HEK293 (cell line): Measurements from ENCODE around the gene KLHL21.

ENCODE experiments used
- CTCF ChIA-PET: fragments of 350-600 bp; formaldehyde crosslinking; extraction: SDS; loops from one replicate; lab custom pipeline; 2021; ENCODE audit warnings: antibody characterized with exemption; lab: Yijun Ruan, JAX
- POLR2A ChIA-PET: fragments of 300-600 bp; formaldehyde crosslinking; extraction: SDS; loops from one replicate; lab custom pipeline; 2020; ENCODE audit warnings: antibody characterized with exemption, inconsistent platforms; lab: Yijun Ruan, JAX
- H3K27ac ChIP-seq: fragments of 200-500 bp; sonication (Bioruptor generic); 2 replicates; pipeline ENCODE4 v1.5.1; 2014; ENCODE audit warnings: low read depth, low read length, control low read depth, inconsistent platforms; ENCODE audit errors: extremely low read depth
- H3K36me3 ChIP-seq, 2 experiments: fragments of 200-500 bp in 1 of 2; sonication (Bioruptor generic) in 1 of 2; 1 replicate in 1 of 2; 2 replicates in 1 of 2; pipeline ENCODE4 v1.5.1; 2014 to 2017; ENCODE audit warnings: inconsistent platforms in 2 of 2, low read length in 2 of 2; ENCODE audit not compliant: control insufficient read depth in 2 of 2, insufficient read depth in 1 of 2
- H3K4me1 ChIP-seq: fragments of 200-500 bp; sonication (Bioruptor generic); 2 replicates; pipeline ENCODE4 v1.5.1; 2014; ENCODE audit warnings: mild to moderate bottlenecking, low read length, inconsistent platforms; ENCODE audit not compliant: control insufficient read depth, insufficient read depth
- H3K4me3 ChIP-seq: 2 replicates; pipeline ENCODE4 v1.5.1; 2011; ENCODE audit warnings: low read depth, mild to moderate bottlenecking, control low read depth, low read length, moderate library complexity
- H3K9me3 ChIP-seq: fragments of 200-500 bp; sonication (Bioruptor generic); 2 replicates; pipeline ENCODE4 v1.5.1; 2014; ENCODE audit warnings: low read depth, low read length, inconsistent platforms; ENCODE audit not compliant: control insufficient read depth, insufficient read depth
- EGR2 ChIP-seq: fragments of 450-650 bp; formaldehyde crosslinking; IDR thresholded peaks from 2 replicates; pipeline ENCODE4 v1.5.1; 2016; ENCODE audit warnings: low read depth, missing biosample characterization, missing genetic modification characterization
- HOXA7 ChIP-seq: sonication (generic); formaldehyde crosslinking; IDR thresholded peaks from 2 replicates; pipeline ENCODE4 v1.8.1; 2022; ENCODE audit warnings: missing genetic modification reagents, borderline replicate concordance
- MEIS1 ChIP-seq: sonication (generic); formaldehyde crosslinking; IDR thresholded peaks from 2 replicates; pipeline ENCODE4 v1.8.1; 2022; ENCODE audit warnings: missing genetic modification reagents, mild to moderate bottlenecking, borderline replicate concordance
- OVOL3 ChIP-seq: fragments of 450-650 bp; formaldehyde crosslinking; IDR thresholded peaks from 2 replicates; pipeline ENCODE4 v1.5.1; 2016; ENCODE audit warnings: missing biosample characterization, missing genetic modification characterization
- PBX3 ChIP-seq: sonication (generic); formaldehyde crosslinking; IDR thresholded peaks from 2 replicates; pipeline ENCODE4 v1.8.1; 2022; ENCODE audit warnings: mild to moderate bottlenecking, moderate library complexity, missing genetic modification reagents
- PRDM4 ChIP-seq: fragments of 450-650 bp; formaldehyde crosslinking; IDR thresholded peaks from 2 replicates; pipeline ENCODE4 v1.5.1; 2017; ENCODE audit warnings: missing biosample characterization, missing genetic modification characterization
- PRDM6 ChIP-seq: fragments of 450-650 bp; formaldehyde crosslinking; IDR thresholded peaks from 2 replicates; pipeline ENCODE4 v1.5.1; 2017; ENCODE audit warnings: missing biosample characterization, missing genetic modification characterization
- SCRT1 ChIP-seq: fragments of 450-650 bp; formaldehyde crosslinking; IDR thresholded peaks from 2 replicates; pipeline ENCODE4 v1.5.1; 2016; ENCODE audit warnings: missing biosample characterization, missing genetic modification characterization, borderline replicate concordance
- SP7 ChIP-seq: fragments of 450-650 bp; formaldehyde crosslinking; IDR thresholded peaks from 2 replicates; pipeline ENCODE4 v1.5.1; 2016; ENCODE audit warnings: missing biosample characterization, missing genetic modification characterization
- WT1 ChIP-seq: fragments of 450-650 bp; formaldehyde crosslinking; IDR thresholded peaks from 2 replicates; pipeline ENCODE4 v1.5.1; 2016; ENCODE audit warnings: missing biosample characterization, missing genetic modification characterization
- ZEB2 ChIP-seq: fragments of 450-650 bp; formaldehyde crosslinking; IDR thresholded peaks from 2 replicates; pipeline ENCODE4 v1.5.1; 2016; ENCODE audit warnings: missing biosample characterization, missing genetic modification characterization
- ZFHX2 ChIP-seq: fragments of 450-650 bp; formaldehyde crosslinking; conservative IDR thresholded peaks from 2 replicates; pipeline ENCODE4 v1.5.1; 2016; ENCODE audit warnings: missing biosample characterization, missing genetic modification characterization
- ZFP41 ChIP-seq: fragments of 450-650 bp; formaldehyde crosslinking; IDR thresholded peaks from 2 replicates; pipeline ENCODE4 v1.5.1; 2016; ENCODE audit warnings: missing biosample characterization, missing genetic modification characterization, borderline replicate concordance
- ZNF10 ChIP-seq: fragments of 450-650 bp; formaldehyde crosslinking; IDR thresholded peaks from 2 replicates; pipeline ENCODE4 v1.5.1; 2017; ENCODE audit warnings: missing biosample characterization, missing genetic modification characterization
- ZNF155 ChIP-seq: fragments of 450-650 bp; formaldehyde crosslinking; IDR thresholded peaks from 2 replicates; pipeline ENCODE4 v1.5.1; 2016; ENCODE audit warnings: missing biosample characterization, missing genetic modification characterization
- ZNF19 ChIP-seq: fragments of 450-650 bp; formaldehyde crosslinking; IDR thresholded peaks from 2 replicates; pipeline ENCODE4; 2016; ENCODE audit warnings: missing biosample characterization, missing genetic modification characterization, low read depth
- ZNF274 ChIP-seq, 2 experiments: fragments of 200-500 bp in 1 of 2; fragments of 450-650 bp in 1 of 2; sonication (Bioruptor generic) in 1 of 2; formaldehyde crosslinking in 1 of 2; IDR thresholded peaks; 2 replicates each; pipeline versions ENCODE4 v1.5.1 to v1.6.1; 2014 to 2016; ENCODE audit warnings: borderline replicate concordance in 1 of 2, inconsistent platforms in 1 of 2, low read length in 1 of 2, missing biosample characterization in 1 of 2, missing genetic modification characterization in 1 of 2
- ZNF366 ChIP-seq: fragments of 450-650 bp; formaldehyde crosslinking; conservative IDR thresholded peaks from 2 replicates; pipeline ENCODE4 v1.5.1; 2016; ENCODE audit warnings: missing biosample characterization, missing genetic modification characterization
- ZNF514 ChIP-seq: fragments of 450-650 bp; formaldehyde crosslinking; IDR thresholded peaks from 2 replicates; pipeline ENCODE4 v1.5.1; 2016; ENCODE audit warnings: missing biosample characterization, missing genetic modification characterization
- ZNF560 ChIP-seq: fragments of 450-650 bp; formaldehyde crosslinking; IDR thresholded peaks from 2 replicates; pipeline ENCODE4 v1.5.1; 2017; ENCODE audit warnings: missing biosample characterization, missing genetic modification characterization, borderline replicate concordance
- ZNF629 ChIP-seq: fragments of 450-650 bp; formaldehyde crosslinking; IDR thresholded peaks from 2 replicates; pipeline ENCODE4 v1.5.1; 2017; ENCODE audit warnings: missing biosample characterization, missing genetic modification characterization
- ZNF639 ChIP-seq: fragments of 450-650 bp; formaldehyde crosslinking; IDR thresholded peaks from 2 replicates; pipeline ENCODE4 v1.5.1; 2016; ENCODE audit warnings: missing biosample characterization, missing genetic modification characterization
- ZNF76 ChIP-seq: fragments of 450-650 bp; formaldehyde crosslinking; IDR thresholded peaks from 2 replicates; pipeline ENCODE4; 2016; ENCODE audit warnings: low read depth, missing biosample characterization, missing genetic modification characterization, borderline replicate concordance
- ZNF777 ChIP-seq: fragments of 450-650 bp; formaldehyde crosslinking; IDR thresholded peaks from 2 replicates; pipeline ENCODE4 v1.5.1; 2017; ENCODE audit warnings: missing biosample characterization, missing genetic modification characterization, borderline replicate concordance
- ZXDB ChIP-seq: fragments of 450-650 bp; formaldehyde crosslinking; IDR thresholded peaks from 2 replicates; pipeline ENCODE4 v1.5.1; 2016; ENCODE audit warnings: missing biosample characterization, missing genetic modification characterization

Gene KLHL21

GRCh38 chr1:6628971-6629479 lies 26.4 kb upstream of the KLHL21 start:
- H3K36me3 ChIP-seq: peaks cover 31 to 78% of the 10 kb centered on the region in 2 experiments; a peak in 2 of 3 replicates
- ChIA-PET POLR2A (no interaction called here), CTCF (no interaction called here)
- H3K9me3 ChIP-seq: no peaks in the 10 kb centered on the region
- H3K4me1 ChIP-seq: no peaks in the 10 kb centered on the region
- TF ChIP-seq ZFHX2 (tag by site-specific recombination) (peak; percentile 54), SP7 (tag by site-specific recombination) (no peak), PBX3 (CRISPR knock-in tag) (no peak), ZXDB (no peak), EGR2 (tag by site-specific recombination) (peak; percentile 81)
- no peak overlapping the region for H3K4me3 ChIP-seq
- H3K27ac ChIP-seq: no peak overlapping the region

GRCh38 chr1:6627841-6628545 lies 25.3 kb upstream of the KLHL21 start:
- Histone ChIP-seq H3K9me3 (no peaks in the 10 kb centered on the region), H3K27ac (no peak overlapping the region), H3K4me3 (no peak overlapping the region), H3K4me1 (no peaks in the 10 kb centered on the region), H3K36me3 (peaks cover 26 to 78% of the 10 kb centered on the region in 2 experiments; a peak in 2 of 3 replicates)
- POLR2A ChIA-PET: no interaction called here
- CTCF ChIA-PET: interaction anchor here (0.6 to 1.1 kb wide), 3 partner anchors 18 to 683 kb away, joined by 3 to 6 read pairs (median 3); no protein-coding TSS in a partner anchor
- TF ChIP-seq ZNF777 (tag by site-specific recombination) (no peak), ZNF629 (tag by site-specific recombination) (no peak), ZNF274 (IDR thresholded peaks at IDR 0.05; ENCODE audit: low read length) (no peak), ZNF274 (tag by site-specific recombination; IDR thresholded peaks at IDR 0.05; ENCODE audit: borderline replicate concordance) (no peak), HOXA7 (no peak), ZNF366 (tag by site-specific recombination) (no peak), ZNF76 (tag by site-specific recombination) (no peak), ZNF639 (tag by site-specific recombination) (no peak), SCRT1 (tag by site-specific recombination) (no peak), ZNF155 (tag by site-specific recombination) (no peak), ZNF514 (tag by site-specific recombination) (no peak), ZFP41 (tag by site-specific recombination) (no peak), OVOL3 (tag by site-specific recombination) (no peak), ZNF560 (tag by site-specific recombination) (no peak), ZNF10 (tag by site-specific recombination) (no peak), MEIS1 (CRISPR knock-in tag) (no peak), WT1 (no peak), ZEB2 (tag by site-specific recombination) (no peak), PRDM6 (no peak), PRDM4 (tag by site-specific recombination) (no peak), ZNF19 (tag by site-specific recombination) (no peak)
